Measurements from ENCODE around the gene ZRANB1.
A peak's percentile ranks its signal among the peaks of the same experiment; 100 is the strongest.

The ZRANB1 gene

DNA sequence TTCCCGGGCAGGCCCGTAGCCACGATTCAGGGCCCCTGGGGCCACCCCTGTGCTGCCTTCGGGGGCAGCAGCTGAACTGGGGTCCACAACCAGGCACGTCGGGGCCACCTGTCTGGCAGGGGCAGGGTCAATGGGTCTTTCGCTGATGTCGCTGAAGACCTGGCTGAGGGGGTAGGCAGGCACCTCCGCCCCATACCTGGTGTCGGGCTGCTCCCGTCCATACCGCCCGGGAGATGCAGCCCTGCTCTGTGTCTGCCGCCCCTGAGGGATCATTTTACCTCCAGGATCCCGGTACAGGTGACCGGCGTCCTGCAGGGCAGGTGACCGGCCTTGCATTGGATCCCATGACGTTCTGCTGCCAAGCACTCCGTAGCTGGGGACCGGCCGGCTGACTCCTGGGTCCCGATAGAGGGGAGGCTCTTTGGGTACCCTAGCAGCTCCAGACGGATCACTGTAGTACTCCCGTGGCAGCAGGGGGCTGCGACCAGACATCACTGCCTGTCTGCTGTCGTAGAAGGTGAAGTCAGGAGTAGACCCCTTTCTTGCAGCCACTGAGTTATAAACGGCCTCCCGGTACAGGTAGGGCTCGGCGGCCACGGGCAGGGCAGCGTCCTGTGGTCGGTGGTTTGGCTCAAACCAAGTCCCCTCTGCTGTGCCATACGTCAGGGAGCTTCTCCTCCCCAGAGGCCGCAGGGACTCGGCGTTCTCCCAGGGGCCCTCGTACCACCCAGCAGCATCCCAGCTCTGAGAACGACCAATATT, 85.2 kb downstream of the ZRANB1 start:
- Histone ChIP-seq H3K27ac (ENCODE audit: low read depth, low read length) (no peak overlapping the region), H2AFZ (ENCODE audit: low read length, unreplicated experiment) (no peak overlapping the region), H3K79me2 (ENCODE audit: control insufficient read depth, insufficient read depth, low read length, unreplicated experiment) (peaks cover 29% of the 10 kb centered on the region), H3K4me3 (ENCODE audit: low read depth, low read length) (no peak overlapping the region), H3K4me1 (ENCODE audit: control insufficient read depth, insufficient read depth, low read length, unreplicated experiment) (no peaks in the 10 kb centered on the region), H3K36me3 (ENCODE audit: insufficient read depth, low read length) (no peaks in the 10 kb centered on the region), H3K27me3 (ENCODE audit: insufficient read depth, low read length) (no peaks in the 10 kb centered on the region)

DNA sequence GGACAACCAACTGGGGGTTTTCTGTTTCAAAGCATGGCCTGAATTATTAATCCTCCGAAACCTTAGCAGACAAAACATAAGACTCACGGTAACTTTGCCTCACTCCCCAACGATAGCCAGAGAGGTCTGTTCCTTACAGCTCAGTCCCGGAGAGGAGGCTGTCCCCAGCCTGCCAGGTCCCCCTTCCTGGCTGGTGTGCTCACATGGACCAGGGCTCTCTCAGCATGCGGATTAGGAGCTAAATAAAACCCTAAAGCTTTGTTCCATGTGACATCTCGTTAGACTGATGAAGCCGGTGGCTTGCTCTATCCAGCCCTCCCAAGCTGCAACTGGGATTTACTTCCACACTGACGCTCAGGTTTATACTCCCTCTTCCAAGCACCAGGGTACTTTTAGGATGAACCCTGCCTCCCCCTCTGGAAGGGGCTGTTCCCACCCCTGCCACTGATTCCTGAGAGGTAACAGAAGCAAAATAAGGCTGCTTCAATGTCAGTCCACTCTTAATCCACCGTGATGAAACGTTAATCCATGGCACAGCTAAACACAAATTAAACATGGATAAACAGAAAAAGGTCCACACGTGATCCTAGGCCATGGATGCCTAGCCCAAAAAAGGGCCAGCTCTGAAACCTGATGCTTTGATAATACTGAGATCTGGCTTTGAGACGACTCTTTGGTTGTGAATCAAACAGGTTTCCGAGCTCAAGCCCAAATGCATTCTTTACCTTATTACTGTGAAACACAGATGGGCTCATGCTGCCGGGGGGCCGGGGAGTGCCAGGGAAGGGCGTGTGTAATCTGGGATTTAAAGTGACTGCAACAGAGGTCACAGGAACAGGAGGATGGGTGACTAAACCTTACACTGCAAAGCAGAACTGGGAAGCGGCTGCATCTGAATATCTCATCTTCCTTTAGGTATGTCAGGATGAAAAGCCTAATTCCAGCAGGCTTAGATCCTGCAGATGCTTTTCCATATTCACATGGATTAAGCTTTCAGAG, 86.2 kb downstream of the ZRANB1 start:
- Histone ChIP-seq H3K36me3 (ENCODE audit: insufficient read depth, low read length) (no peaks in the 10 kb centered on the region), H3K79me2 (ENCODE audit: control insufficient read depth, insufficient read depth, low read length, unreplicated experiment) (peaks cover 33% of the 10 kb centered on the region), H3K4me3 (ENCODE audit: low read depth, low read length) (no peak overlapping the region), H3K27ac (ENCODE audit: low read depth, low read length) (no peak overlapping the region), H3K4me1 (ENCODE audit: control insufficient read depth, insufficient read depth, low read length, unreplicated experiment) (no peaks in the 10 kb centered on the region), H3K27me3 (ENCODE audit: insufficient read depth, low read length) (no peaks in the 10 kb centered on the region), H2AFZ (ENCODE audit: low read length, unreplicated experiment) (no peak overlapping the region)

DNA sequence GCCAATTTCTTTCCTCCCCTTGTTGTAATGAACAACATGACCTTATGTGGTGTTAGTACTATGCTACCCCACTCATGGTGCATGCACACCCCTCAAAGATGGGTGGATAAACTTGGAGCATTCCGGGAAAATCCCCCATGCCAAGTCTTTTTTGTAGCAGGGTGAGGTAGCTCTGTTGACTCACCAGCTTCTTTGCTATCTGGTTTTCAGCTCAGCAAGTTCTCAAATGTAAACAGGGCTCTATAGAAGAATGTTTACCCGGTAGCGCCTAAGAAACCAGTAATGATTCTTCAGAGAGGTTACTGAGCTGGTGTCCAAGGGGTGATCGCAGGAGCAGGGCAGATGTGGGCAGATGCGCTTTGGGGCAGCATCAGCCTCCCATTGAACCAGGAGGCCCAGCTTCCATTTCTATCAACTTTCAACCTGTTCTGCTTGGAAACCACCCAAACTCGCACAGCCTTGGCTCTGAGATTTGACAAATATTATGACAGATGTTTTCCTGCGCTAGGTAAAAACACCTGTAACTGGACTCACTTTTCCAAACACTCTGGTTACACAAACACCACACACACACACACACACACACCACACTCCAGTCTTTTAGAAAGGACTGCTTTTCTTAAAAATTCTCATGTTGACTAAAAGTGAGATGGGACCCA, 87.8 kb downstream of the ZRANB1 start:
- Histone ChIP-seq H3K27me3 (ENCODE audit: insufficient read depth, low read length) (no peaks in the 10 kb centered on the region), H3K36me3 (ENCODE audit: insufficient read depth, low read length) (no peaks in the 10 kb centered on the region), H3K27ac (ENCODE audit: low read depth, low read length) (no peak overlapping the region), H3K79me2 (ENCODE audit: control insufficient read depth, insufficient read depth, low read length, unreplicated experiment) (peaks cover 36% of the 10 kb centered on the region), H2AFZ (ENCODE audit: low read length, unreplicated experiment) (no peak overlapping the region), H3K4me1 (ENCODE audit: control insufficient read depth, insufficient read depth, low read length, unreplicated experiment) (peaks cover 6% of the 10 kb centered on the region), H3K4me3 (ENCODE audit: low read depth, low read length) (no peak overlapping the region)

DNA sequence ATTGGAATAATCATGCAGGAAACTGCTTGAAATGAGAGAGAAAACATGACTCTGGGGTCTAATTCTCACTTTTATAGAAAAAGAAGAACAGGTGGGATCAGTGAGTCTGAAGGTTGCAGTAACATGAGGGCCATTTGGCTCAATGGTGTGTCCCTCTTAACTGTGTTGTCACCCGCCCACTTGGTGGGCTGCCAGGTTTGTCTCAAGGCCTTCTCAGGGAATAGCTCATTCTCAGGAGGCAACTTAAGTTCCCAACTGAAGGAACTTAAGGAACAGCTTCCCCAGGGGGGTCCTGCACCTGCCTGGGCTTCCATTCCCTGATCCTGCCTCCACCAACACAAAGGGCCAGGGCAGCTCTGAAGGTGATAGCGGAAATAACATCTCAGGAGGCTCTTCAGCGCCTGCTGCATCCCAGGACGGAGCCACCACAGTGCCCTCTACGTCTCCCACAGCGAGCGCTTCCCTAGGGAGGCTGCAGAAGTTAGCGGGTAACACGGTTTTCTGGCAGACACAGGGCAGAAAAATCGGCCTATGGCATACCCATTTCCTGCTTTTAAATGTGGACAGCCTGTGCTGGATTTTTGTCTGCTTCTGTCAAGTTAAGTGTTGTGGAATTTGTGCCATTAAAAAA, 88.8 kb downstream of the ZRANB1 start:
- H3K4me3 ChIP-seq (ENCODE audit: low read depth, low read length): no peak overlapping the region
- H3K79me2 ChIP-seq (ENCODE audit: control insufficient read depth, insufficient read depth, low read length, unreplicated experiment): peaks cover 37% of the 10 kb centered on the region
- no peaks in the 10 kb centered on the region for H3K36me3 ChIP-seq (ENCODE audit: insufficient read depth, low read length)
- H3K27ac ChIP-seq (ENCODE audit: low read depth, low read length): no peak overlapping the region
- no peaks in the 10 kb centered on the region for H3K27me3 ChIP-seq (ENCODE audit: insufficient read depth, low read length)
- H3K4me1 ChIP-seq (ENCODE audit: control insufficient read depth, insufficient read depth, low read length, unreplicated experiment): peaks cover 16% of the 10 kb centered on the region
- H2AFZ ChIP-seq (ENCODE audit: low read length, unreplicated experiment): no peak overlapping the region

DNA sequence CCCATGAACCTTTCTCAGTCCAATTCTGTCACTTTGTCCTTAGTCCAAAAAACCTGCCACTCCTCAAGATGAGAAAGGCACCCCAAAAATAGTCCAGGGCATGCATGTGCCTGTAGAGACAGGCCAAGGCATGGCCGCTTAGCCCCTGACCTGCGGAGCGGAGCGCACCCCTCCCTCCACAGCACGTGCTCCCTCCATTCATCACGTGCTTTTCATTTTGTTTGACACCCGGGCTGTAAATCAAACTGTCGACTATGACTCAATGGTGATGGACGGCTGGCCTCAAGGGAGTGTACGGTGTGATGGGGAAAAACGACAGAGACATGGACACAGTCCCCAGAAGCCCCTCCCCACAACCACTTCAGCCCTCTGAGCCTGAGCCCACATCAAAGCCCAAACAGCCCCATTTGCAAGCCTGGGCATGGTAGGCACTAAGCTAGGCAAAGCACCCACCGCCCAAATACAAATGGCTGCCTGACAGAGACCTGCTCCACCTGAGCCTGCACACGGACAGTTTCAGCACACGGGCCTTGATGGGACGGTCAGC, 90.6 kb downstream of the ZRANB1 start:
- Histone ChIP-seq H3K4me1 (ENCODE audit: control insufficient read depth, insufficient read depth, low read length, unreplicated experiment) (peaks cover 34% of the 10 kb centered on the region), H3K27ac (ENCODE audit: low read depth, low read length) (no peak overlapping the region)

DNA sequence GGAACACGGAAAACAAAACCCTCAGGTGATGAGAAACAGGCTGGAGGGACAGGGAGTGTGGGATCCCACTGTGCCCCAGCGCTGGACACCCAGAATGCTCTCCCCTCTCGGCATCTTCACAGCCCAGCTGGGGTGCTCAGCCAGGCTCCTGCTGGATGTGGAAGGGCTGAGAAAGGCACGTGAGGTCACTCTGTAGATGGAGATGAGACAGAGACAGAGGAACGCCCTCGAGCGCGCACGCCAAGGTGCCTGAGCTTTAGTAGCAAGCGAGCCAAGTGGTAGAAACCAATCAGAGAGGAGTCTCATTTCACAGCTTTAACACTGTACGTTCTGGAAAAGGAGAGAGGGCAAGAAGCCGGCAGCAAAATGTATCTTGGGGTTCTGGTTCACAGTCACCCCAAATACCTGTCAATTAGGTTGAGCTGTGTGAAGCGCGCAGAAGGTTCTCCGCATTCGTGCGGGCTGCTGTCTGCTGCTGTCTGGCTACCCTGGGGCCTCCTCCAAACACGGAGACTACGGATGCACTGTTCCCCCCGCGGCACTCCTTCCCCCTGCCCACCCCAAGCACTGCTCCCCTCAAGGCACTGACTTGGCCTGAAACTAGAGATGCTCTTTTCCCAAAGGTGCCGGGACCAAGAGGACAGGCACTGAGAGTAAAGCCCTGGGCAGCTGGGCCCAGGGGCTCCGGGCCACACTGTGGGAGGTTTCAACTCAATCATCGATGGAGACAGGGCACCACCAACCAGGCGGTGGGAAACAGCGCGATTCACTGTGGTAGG, 91.4 kb downstream of the ZRANB1 start:
- H3K79me2 ChIP-seq (ENCODE audit: control insufficient read depth, insufficient read depth, low read length, unreplicated experiment): peaks cover 52% of the 10 kb centered on the region
- no peak overlapping the region for H3K27ac ChIP-seq (ENCODE audit: low read depth, low read length)
- no peaks in the 10 kb centered on the region for H3K36me3 ChIP-seq (ENCODE audit: insufficient read depth, low read length)
- no peak overlapping the region for H2AFZ ChIP-seq (ENCODE audit: low read length, unreplicated experiment)
- H3K4me3 ChIP-seq (ENCODE audit: low read depth, low read length): no peak overlapping the region
- peaks cover 37% of the 10 kb centered on the region for H3K4me1 ChIP-seq (ENCODE audit: control insufficient read depth, insufficient read depth, low read length, unreplicated experiment)
- no peaks in the 10 kb centered on the region for H3K27me3 ChIP-seq (ENCODE audit: insufficient read depth, low read length)

More for the DNA sequence above, 90.6 kb downstream of the ZRANB1 start:
- no peaks in the 10 kb centered on the region for H3K36me3 ChIP-seq (ENCODE audit: insufficient read depth, low read length)
- H3K27me3 ChIP-seq (ENCODE audit: insufficient read depth, low read length): no peaks in the 10 kb centered on the region
- H3K79me2 ChIP-seq (ENCODE audit: control insufficient read depth, insufficient read depth, low read length, unreplicated experiment): peaks cover 53% of the 10 kb centered on the region
- H2AFZ ChIP-seq (ENCODE audit: low read length, unreplicated experiment): no peak overlapping the region
- no peak overlapping the region for H3K4me3 ChIP-seq (ENCODE audit: low read depth, low read length)

DNA sequence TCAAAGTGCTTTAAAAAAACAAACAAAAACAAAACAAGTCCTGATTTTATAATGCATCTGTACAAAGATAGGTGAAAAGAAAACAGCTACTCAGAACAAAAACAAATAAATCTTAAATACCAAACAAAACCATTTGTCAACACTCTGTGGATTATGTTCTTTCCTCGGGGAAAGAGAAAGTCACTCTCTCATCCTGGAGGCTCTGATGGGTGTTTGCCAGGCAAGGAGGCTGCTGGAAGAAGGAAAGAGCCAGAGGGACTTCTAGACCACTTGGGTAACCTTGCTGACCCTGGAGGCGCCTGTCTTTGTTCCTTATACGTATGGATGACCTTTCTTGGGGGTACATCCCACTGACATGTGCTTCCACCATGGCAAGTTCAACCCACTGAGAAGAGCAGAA, 92.8 kb downstream of the ZRANB1 start:
- Histone ChIP-seq H3K4me3 (ENCODE audit: low read depth, low read length) (peak overlapping the region; percentile 65; the same call in 1 of the 2 replicates), H3K27me3 (ENCODE audit: insufficient read depth, low read length) (no peaks in the 10 kb centered on the region), H3K79me2 (ENCODE audit: control insufficient read depth, insufficient read depth, low read length, unreplicated experiment) (peaks cover 55% of the 10 kb centered on the region), H3K4me1 (ENCODE audit: control insufficient read depth, insufficient read depth, low read length, unreplicated experiment) (peaks cover 42% of the 10 kb centered on the region), H3K36me3 (ENCODE audit: insufficient read depth, low read length) (no peaks in the 10 kb centered on the region), H3K27ac (ENCODE audit: low read depth, low read length) (peak overlapping the region; percentile 78), H2AFZ (ENCODE audit: low read length, unreplicated experiment) (no peak overlapping the region)

DNA sequence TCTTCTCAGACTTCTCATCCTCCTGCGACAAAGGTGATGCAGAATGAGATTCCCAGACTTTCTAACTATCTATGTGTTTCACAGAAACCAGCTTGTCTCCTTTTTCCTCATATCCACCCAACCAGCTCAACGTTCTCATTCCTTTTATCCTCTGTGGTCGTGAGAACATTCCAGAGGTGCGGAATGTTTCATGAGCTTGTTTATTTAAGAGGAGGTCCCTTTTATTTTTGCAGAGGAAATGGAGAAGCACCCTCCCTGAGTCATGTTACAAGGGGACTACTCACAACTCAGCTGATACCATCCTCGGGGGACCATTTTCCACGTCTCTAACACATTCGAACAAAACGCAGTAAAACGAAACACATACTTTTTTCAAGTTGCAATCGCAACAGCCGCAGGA, 93.2 kb downstream of the ZRANB1 start:
- Histone ChIP-seq H3K4me3 (ENCODE audit: low read depth, low read length) (peak overlapping the region; percentile 65), H3K27ac (ENCODE audit: low read depth, low read length) (peak overlapping the region; percentile 78), H3K4me1 (ENCODE audit: control insufficient read depth, insufficient read depth, low read length, unreplicated experiment) (peaks cover 42% of the 10 kb centered on the region), H2AFZ (ENCODE audit: low read length, unreplicated experiment) (no peak overlapping the region), H3K27me3 (ENCODE audit: insufficient read depth, low read length) (no peaks in the 10 kb centered on the region), H3K36me3 (ENCODE audit: insufficient read depth, low read length) (no peaks in the 10 kb centered on the region), H3K79me2 (ENCODE audit: control insufficient read depth, insufficient read depth, low read length, unreplicated experiment) (peaks cover 52% of the 10 kb centered on the region)

DNA sequence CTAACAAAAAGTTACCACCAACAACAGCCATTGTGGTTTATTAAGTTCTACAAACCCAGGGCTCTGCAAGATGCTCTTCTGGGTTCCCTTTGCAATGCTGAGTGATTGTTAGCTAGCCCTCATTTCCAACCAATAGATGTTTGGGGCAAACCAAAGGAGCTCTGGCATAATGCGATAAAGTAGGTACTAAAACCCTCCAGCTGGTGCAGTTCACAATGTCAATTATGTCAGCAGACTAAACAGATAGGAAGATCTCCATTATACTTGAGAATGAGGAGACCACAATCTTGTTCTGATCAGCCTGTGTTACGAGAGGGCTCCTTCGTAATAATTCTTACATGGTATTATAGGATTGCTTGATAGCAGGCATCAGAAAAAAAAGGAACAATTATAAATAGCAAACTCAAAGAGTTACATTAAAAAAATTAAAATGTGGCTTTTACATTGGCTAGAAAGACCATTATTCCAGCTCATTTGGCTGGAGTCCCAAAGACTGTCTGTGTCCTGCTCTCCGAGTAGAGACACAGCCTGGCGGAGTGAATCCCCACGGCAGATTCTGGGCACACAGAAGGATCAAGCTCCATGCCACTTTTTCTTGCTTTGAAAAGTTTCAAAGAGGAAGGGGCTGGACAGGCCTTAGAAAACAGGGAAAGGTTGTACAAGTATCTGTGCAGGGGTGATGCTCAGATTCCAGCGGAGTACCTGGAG, 93.8 kb downstream of the ZRANB1 start:
- H2AFZ ChIP-seq (ENCODE audit: low read length, unreplicated experiment): no peak overlapping the region
- peaks cover 42% of the 10 kb centered on the region for H3K4me1 ChIP-seq (ENCODE audit: control insufficient read depth, insufficient read depth, low read length, unreplicated experiment)
- peak overlapping the region; percentile 78 for H3K27ac ChIP-seq (ENCODE audit: low read depth, low read length)
- H3K4me3 ChIP-seq (ENCODE audit: low read depth, low read length): peak overlapping the region; percentile 65
- no peaks in the 10 kb centered on the region for H3K27me3 ChIP-seq (ENCODE audit: insufficient read depth, low read length)
- H3K79me2 ChIP-seq (ENCODE audit: control insufficient read depth, insufficient read depth, low read length, unreplicated experiment): peaks cover 47% of the 10 kb centered on the region
- H3K36me3 ChIP-seq (ENCODE audit: insufficient read depth, low read length): no peaks in the 10 kb centered on the region

All from ACC112 (cell line).